ENCODE data around the gene SMARCAD1. TPM values are rescaled to one million over a fixed set of nuclear protein-coding genes. Genes with fewer than 3 reads are reported as not detected.

Gene SMARCAD1
- total and polyA plus RNA-seq, 2 of the 8 experiments (the other 6 are each of a cell fraction or from before 2014, with no cell fraction given) = 24.1 to 59.4 TPM

DNA sequence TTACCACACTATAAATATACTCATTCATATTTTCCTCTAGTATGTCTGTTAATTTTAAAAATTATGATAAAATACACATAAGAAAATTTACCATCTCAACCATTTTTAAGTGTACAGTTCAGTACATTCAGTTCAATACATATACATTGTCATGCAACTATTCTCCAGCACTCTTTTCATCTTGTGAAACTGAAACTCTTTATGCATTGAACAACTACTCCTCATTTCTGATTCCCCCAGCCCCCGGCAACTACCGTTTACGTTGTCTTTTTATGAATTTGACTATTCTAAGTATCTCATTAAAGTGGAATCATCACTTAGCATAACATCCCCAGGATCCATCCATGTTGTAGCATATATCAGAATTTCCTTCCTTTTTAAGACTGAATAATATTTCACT lies 8.7 kb downstream of the SMARCAD1 start:
- H3K56ac ChIP-seq (replicated peaks; ENCODE audit: insufficient read length, low read depth, low read length) = no peak overlapping the region
- no peak overlapping the region for H4K8ac ChIP-seq (ENCODE audit: extremely low read depth, insufficient read depth, low read length)
- no peak overlapping the region for H2BK15ac ChIP-seq (ENCODE audit: low read length)
- H2BK20ac ChIP-seq (ENCODE audit: low read length) = no peak overlapping the region
- FAIRE-seq = no peak
- peaks cover 0 to 3% of the 10 kb centered on the region in 2 experiments for H4K20me1 ChIP-seq (replicated peaks in 1 of 2; ENCODE audit: control insufficient read depth in 1 of 2, insufficient read depth in 2 of 2, low read length in 2 of 2)
- H3K36me3 ChIP-seq (ENCODE audit: control insufficient read depth in 2 of 4, insufficient read depth in 4 of 4, low read length in 3 of 4) = peaks cover 0 to 74% (median 26%) of the 10 kb centered on the region in 4 experiments; a peak in 6 of 8 replicates
- H2BK5ac ChIP-seq (ENCODE audit: low read depth, low read length) = no peak overlapping the region
- H3K4me3 ChIP-seq (ENCODE audit: extremely low read depth in 1 of 4, insufficient read depth in 2 of 4, low read depth in 3 of 4, low read length in 4 of 4) = no peak overlapping the region
- no peak for DNase-seq (ENCODE audit: low read depth in 1 of 2, low spot score in 2 of 2)
- H3K14ac ChIP-seq (ENCODE audit: insufficient read length) = no peak overlapping the region
- TF ChIP-seq JUND (IDR thresholded peaks at IDR 0.05; ENCODE audit: low read length) (no peak), BRCA1 (IDR thresholded peaks at IDR 0.05; ENCODE audit: low read depth, low read length) (no peak), HDAC2 (IDR thresholded peaks at IDR 0.05; ENCODE audit: borderline replicate concordance in 1 of 2, low read depth in 2 of 2, low read length in 2 of 2) (no peak), BACH1 (IDR thresholded peaks at IDR 0.05; ENCODE audit: low read length) (no peak)
- H4K91ac ChIP-seq (replicated peaks; ENCODE audit: insufficient read length, low read length) = no peak overlapping the region
- no peak overlapping the region for H3K18ac ChIP-seq (ENCODE audit: extremely low read depth, low read length)
- H4K5ac ChIP-seq (ENCODE audit: insufficient read length, low read depth, low read length) = no peak overlapping the region
- ChIA-PET POLR2A (ENCODE audit: partially characterized antibody) (no interaction called here), CTCF (ENCODE audit: partially characterized antibody) (no interaction called here)
- H3K4ac ChIP-seq (replicated peaks; ENCODE audit: insufficient read length, low read depth, low read length) = no peak overlapping the region
- H3K9me3 ChIP-seq (ENCODE audit: insufficient read depth in 2 of 2, low read depth in 1 of 2, low read length in 1 of 2) = no peaks in the 10 kb centered on the region
- H3K79me2 ChIP-seq (ENCODE audit: control insufficient read depth in 1 of 2, insufficient read depth in 2 of 2, low read length in 2 of 2) = peaks cover 0 to 87% of the 10 kb centered on the region in 2 experiments; a peak in 3 of 4 replicates
- WGBS, 2 experiments (ENCODE audit: extremely low coverage in 1 of 2, insufficient coverage in 1 of 2, insufficient read length in 1 of 2, insufficient replicate concordance in 2 of 2, low coverage in 1 of 2, low lambda C conversion rate in 2 of 2, missing lambda C conversion rate in 1 of 2) = 99% methylated on average over 3 of the region's 3 CpGs; no CpG with 5 or more reads in 1 of the 2 experiments
- H3K27me3 ChIP-seq (replicated peaks in 1 of 4; ENCODE audit: control insufficient read depth in 3 of 4, extremely low read depth in 1 of 4, insufficient read depth in 3 of 4, low read length in 3 of 4) = no peaks in the 10 kb centered on the region; a peak in 1 of 7 replicates
- no peaks in the 10 kb centered on the region for H3K4me1 ChIP-seq (replicated peaks in 1 of 4; ENCODE audit: control insufficient read depth in 3 of 4, insufficient read depth in 4 of 4, low read length in 3 of 4)
- H2AFZ ChIP-seq (ENCODE audit: low read length) = no peak overlapping the region
- no peak overlapping the region for H3K27ac ChIP-seq (ENCODE audit: low read depth, low read length)
- H3K23ac ChIP-seq (ENCODE audit: insufficient read length) = no peak overlapping the region
- H2BK120ac ChIP-seq (replicated peaks; ENCODE audit: low read depth, low read length) = no peak overlapping the region
- H2BK12ac ChIP-seq (ENCODE audit: low read depth, low read length) = no peak overlapping the region
- H3K9ac ChIP-seq (replicated peaks in 1 of 4; ENCODE audit: extremely low read depth in 1 of 4, low read depth in 3 of 4, low read length in 3 of 4) = no peak overlapping the region
- H3K79me1 ChIP-seq (ENCODE audit: low read depth, low read length) = no peaks in the 10 kb centered on the region; the same call in 1 of the 2 replicates
- no peak overlapping the region for H3K4me2 ChIP-seq (ENCODE audit: insufficient read depth in 1 of 2, low read depth in 2 of 2, low read length in 2 of 2)
- H3K23me2 ChIP-seq (ENCODE audit: low read depth, low read length) = no peaks in the 10 kb centered on the region
- H2AK5ac ChIP-seq (ENCODE audit: low read depth, low read length) = no peak overlapping the region

Measured in H1 (cell line).